ENCODE results near the gene ERFL.

GRCh38 chr19:41965106-41965505 lies 36.9 kb upstream of the ERFL start:
- no peak for TF ChIP-seq POLR2A (IDR thresholded peaks at IDR 0.05)
- no peak for TF ChIP-seq CTCF (IDR thresholded peaks at IDR 0.05)
